H1 (cell line): ENCODE results near the gene SYNJ1.
"Not testable (repeated sequence)": the region's sequence is repeated elsewhere in the genome, so short reads cannot be mapped to it uniquely, and the experiment has no call there.

ENCODE experiments used
- BRCA1 ChIP-seq: IDR thresholded peaks from 2 replicates; pipeline ENCODE4 v1.6.1; 2012; ENCODE audit warnings: low read depth, low read length, improper control_type of control experiment
- EP300 ChIP-seq, 2 experiments: IDR thresholded peaks; 1 replicate in 1 of 2; 2 replicates in 1 of 2; pipeline ENCODE4 v1.6.1; 2011 to 2012; ENCODE audit warnings: low read depth in 2 of 2, low read length in 2 of 2, mild to moderate bottlenecking in 2 of 2, borderline replicate concordance in 1 of 2, inconsistent platforms in 1 of 2, moderate library complexity in 1 of 2
- GABPA ChIP-seq: IDR thresholded peaks from 2 replicates; pipeline ENCODE4 v1.6.1; 2011; ENCODE audit warnings: mild to moderate bottlenecking, low read length, moderate library complexity, borderline replicate concordance; ENCODE audit not compliant: insufficient read depth
- JUN ChIP-seq: IDR thresholded peaks from 2 replicates; pipeline ENCODE4 v1.6.1; 2011; ENCODE audit warnings: low read depth, mild to moderate bottlenecking, improper control_type of control experiment, low read length
- MAX ChIP-seq: IDR thresholded peaks from 2 replicates; pipeline ENCODE4 v1.6.1; 2012; ENCODE audit warnings: inconsistent platforms
- RFX5 ChIP-seq: IDR thresholded peaks from 2 replicates; pipeline ENCODE4 v1.6.1; 2011; ENCODE audit warnings: low read depth, low read length, improper control_type of control experiment, borderline replicate concordance
- SP1 ChIP-seq: IDR thresholded peaks from 2 replicates; pipeline ENCODE4 v1.6.1; 2011; ENCODE audit warnings: low read depth, low read length
- TAF1 ChIP-seq: IDR thresholded peaks from 2 replicates; pipeline ENCODE4 v1.6.1; 2011; ENCODE audit warnings: mild to moderate bottlenecking, low read depth, low read length
- TBP ChIP-seq: IDR thresholded peaks from 2 replicates; pipeline ENCODE4 v1.6.1; 2011; ENCODE audit warnings: low read depth, low read length, improper control_type of control experiment
- TCF12 ChIP-seq: IDR thresholded peaks from 2 replicates; pipeline ENCODE4 v1.6.1; 2011; ENCODE audit warnings: low read depth, mild to moderate bottlenecking, low read length
- USF2 ChIP-seq: IDR thresholded peaks from 2 replicates; pipeline ENCODE4 v1.6.1; 2011; ENCODE audit warnings: low read length, improper control_type of control experiment
- TF ChIP-seq, protein P1 (sequence below), 3 experiments: IDR thresholded peaks; 1 replicate in 2 of 3; 2 replicates in 1 of 3; pipeline versions ENCODE4 v1.5.1 to v1.6.1; 2011; ENCODE audit warnings: low read length in 3 of 3, mild to moderate bottlenecking in 3 of 3, inconsistent platforms in 2 of 3, low read depth in 1 of 3, moderate library complexity in 1 of 3; ENCODE audit not compliant: insufficient read depth in 1 of 3; ENCODE audit errors: control extremely low read depth in 1 of 3

DNA sequence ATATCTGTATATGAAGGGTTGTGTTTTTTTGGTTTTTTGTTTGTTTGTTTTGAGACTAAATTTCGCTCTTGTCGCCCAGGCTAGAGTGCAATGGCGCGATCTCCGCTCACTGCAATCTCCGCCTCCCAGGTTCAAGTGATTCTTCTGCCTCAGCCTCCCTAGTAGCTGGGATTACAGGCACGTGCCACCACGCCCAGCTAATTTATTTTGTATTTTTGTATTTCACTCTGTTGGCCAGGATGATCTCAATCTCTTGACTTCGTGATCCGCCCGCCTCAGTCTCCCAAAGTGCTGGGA is 45.2 kb upstream of the SYNJ1 start:
- TF ChIP-seq, protein P1, sequence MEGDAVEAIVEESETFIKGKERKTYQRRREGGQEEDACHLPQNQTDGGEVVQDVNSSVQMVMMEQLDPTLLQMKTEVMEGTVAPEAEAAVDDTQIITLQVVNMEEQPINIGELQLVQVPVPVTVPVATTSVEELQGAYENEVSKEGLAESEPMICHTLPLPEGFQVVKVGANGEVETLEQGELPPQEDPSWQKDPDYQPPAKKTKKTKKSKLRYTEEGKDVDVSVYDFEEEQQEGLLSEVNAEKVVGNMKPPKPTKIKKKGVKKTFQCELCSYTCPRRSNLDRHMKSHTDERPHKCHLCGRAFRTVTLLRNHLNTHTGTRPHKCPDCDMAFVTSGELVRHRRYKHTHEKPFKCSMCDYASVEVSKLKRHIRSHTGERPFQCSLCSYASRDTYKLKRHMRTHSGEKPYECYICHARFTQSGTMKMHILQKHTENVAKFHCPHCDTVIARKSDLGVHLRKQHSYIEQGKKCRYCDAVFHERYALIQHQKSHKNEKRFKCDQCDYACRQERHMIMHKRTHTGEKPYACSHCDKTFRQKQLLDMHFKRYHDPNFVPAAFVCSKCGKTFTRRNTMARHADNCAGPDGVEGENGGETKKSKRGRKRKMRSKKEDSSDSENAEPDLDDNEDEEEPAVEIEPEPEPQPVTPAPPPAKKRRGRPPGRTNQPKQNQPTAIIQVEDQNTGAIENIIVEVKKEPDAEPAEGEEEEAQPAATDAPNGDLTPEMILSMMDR (IDR thresholded peaks at IDR 0.05; ENCODE audit: control extremely low read depth in 1 of 3, insufficient read depth in 1 of 3, low read depth in 1 of 3, low read length in 3 of 3): not testable (repeated sequence)
- not testable (repeated sequence) for TF ChIP-seq TBP; SP1; TAF1; MAX; USF2; BRCA1; RFX5; EP300 (IDR thresholded peaks at IDR 0.05; ENCODE audit: borderline replicate concordance in 1 of 2, low read depth in 2 of 2, low read length in 2 of 2); JUN; TCF12; GABPA
